SJSA1 (cell line): ENCODE results near the gene FRMD4A. TPM values are rescaled to one million over a fixed set of nuclear protein-coding genes. Genes with fewer than 3 reads are reported as not detected.
"Not testable (repeated sequence)": the region's sequence is repeated elsewhere in the genome, so short reads cannot be mapped to it uniquely, and the experiment has no call there.

Experiments used
- DNase-seq, 2 experiments: peaks; one replicate each; pipeline ENCODE4 v3.0.0-alpha.2; 2015 to 2020; ENCODE audit warnings: low spot score in 2 of 2, low read depth in 1 of 2
- H3K27ac ChIP-seq: fragments of 250-450 bp; sonication (Bioruptor Pico); 2 replicates; pipeline ENCODE4 v1.5.1; 2020; ENCODE audit warnings: mild to moderate bottlenecking, moderate library complexity
- H3K27me3 ChIP-seq: fragments of 250-450 bp; sonication (Bioruptor Pico); replicated peaks from 2 replicates; pipeline ENCODE4 v1.5.1; 2020; ENCODE audit warnings: mild to moderate bottlenecking, moderate library complexity
- H3K36me3 ChIP-seq: fragments of 250-450 bp; sonication (Bioruptor Pico); 2 replicates; pipeline ENCODE4 v1.5.1; 2020; ENCODE audit warnings: mild to moderate bottlenecking
- H3K4me1 ChIP-seq: fragments of 250-450 bp; sonication (Bioruptor Pico); replicated peaks from 2 replicates; pipeline ENCODE4 v1.6.1; 2021; ENCODE audit warnings: mild to moderate bottlenecking
- H3K4me3 ChIP-seq: fragments of 250-450 bp; sonication (Bioruptor Pico); 2 replicates; pipeline ENCODE4 v1.5.1; 2020; ENCODE audit warnings: mild to moderate bottlenecking
- H3K9me3 ChIP-seq: fragments of 250-450 bp; sonication (Bioruptor Pico); replicated peaks from 2 replicates; pipeline ENCODE4 v1.5.1; 2020; ENCODE audit warnings: mild to moderate bottlenecking
- total RNA-seq: library from RNA; depleted of rRNA; stranded (reverse); fragments of >200 nt; shearing (Covaris generic); gene quantifications from 2 replicates; pipeline ENCODE4 v1.2.3, GENCODE V29; 2014

Gene FRMD4A
- total RNA-seq, 1 experiment from 2014 or later = 6.2 TPM

DNA sequence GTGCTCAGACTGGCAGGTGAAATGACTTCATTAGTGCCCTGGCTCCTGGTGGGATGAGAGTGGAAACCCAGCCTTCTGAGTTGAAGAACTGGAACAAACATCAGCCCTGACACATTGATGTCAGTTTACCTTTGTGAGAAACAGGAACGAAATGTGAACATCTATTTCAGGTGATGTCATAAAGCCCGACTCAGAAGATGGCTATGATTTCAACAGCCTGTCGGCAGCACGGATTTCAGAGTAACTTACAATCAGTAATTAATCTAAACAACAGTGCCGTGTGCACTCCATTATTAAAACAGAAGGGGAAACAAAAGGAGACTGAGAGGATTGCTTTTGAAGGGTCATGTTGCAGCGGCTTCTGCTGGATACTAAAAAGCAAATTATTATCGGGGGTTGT lies 243.2 kb downstream of the FRMD4A start:
- DNase-seq = no peak
- Histone ChIP-seq H3K4me1 (peaks cover 30% of the 10 kb centered on the region), H3K9me3 (no peaks in the 10 kb centered on the region), H3K36me3 (no peaks in the 10 kb centered on the region), H3K27ac (no peak overlapping the region), H3K27me3 (no peaks in the 10 kb centered on the region), H3K4me3 (no peak overlapping the region)

- H3K9me3 ChIP-seq = no peaks in the 10 kb centered on the region
- DNase-seq = peak in 1 of 2 experiments; percentile 47
- H3K4me1 ChIP-seq = peaks cover 30% of the 10 kb centered on the region
- no peak overlapping the region for H3K27ac ChIP-seq
- H3K27me3 ChIP-seq = no peaks in the 10 kb centered on the region
- H3K36me3 ChIP-seq = no peaks in the 10 kb centered on the region
- no peak overlapping the region for H3K4me3 ChIP-seq
Observed at GRCh38 chr10:14086596-14086995, 244.1 kb downstream of the FRMD4A start.

- H3K4me1 ChIP-seq = peaks cover 30% of the 10 kb centered on the region
- no peaks in the 10 kb centered on the region for H3K9me3 ChIP-seq
- H3K36me3 ChIP-seq = no peaks in the 10 kb centered on the region
- H3K27ac ChIP-seq = no peak overlapping the region
- no peak overlapping the region for H3K4me3 ChIP-seq
- peak in 1 of 2 experiments; percentile 76 for DNase-seq
- H3K27me3 ChIP-seq = no peaks in the 10 kb centered on the region
Observed at GRCh38 chr10:14084875-14085274, 245.8 kb downstream of the FRMD4A start.

DNA sequence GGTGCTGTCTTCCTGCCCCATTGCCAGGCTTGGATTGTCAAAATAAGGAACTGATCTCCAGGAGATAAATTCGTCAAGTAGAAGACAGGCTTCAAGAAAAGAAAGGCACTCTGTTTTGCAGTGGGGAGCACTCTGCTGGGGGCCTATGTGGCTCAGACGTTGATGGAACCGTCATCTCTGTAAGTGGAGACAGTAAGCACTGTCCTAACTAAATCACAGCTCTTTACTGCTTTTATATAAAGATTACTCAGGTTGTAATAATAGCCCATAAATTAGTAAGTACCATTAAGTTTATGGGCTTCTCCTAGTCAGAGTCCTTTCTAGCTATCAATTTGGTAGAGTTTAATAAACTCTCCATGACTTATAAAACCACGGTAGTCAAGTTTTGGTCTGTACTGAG lies 249.9 kb downstream of the FRMD4A start:
- Histone ChIP-seq H3K4me3 (no peak overlapping the region), H3K27me3 (no peaks in the 10 kb centered on the region), H3K36me3 (no peaks in the 10 kb centered on the region), H3K4me1 (peaks cover 16% of the 10 kb centered on the region), H3K9me3 (no peaks in the 10 kb centered on the region), H3K27ac (no peak overlapping the region)
- DNase-seq = no peak

GRCh38 chr10:14077430-14077829 lies 253.3 kb downstream of the FRMD4A start:
- Histone ChIP-seq H3K27me3 (no peaks in the 10 kb centered on the region), H3K36me3 (no peaks in the 10 kb centered on the region), H3K9me3 (no peaks in the 10 kb centered on the region), H3K27ac (no peak overlapping the region), H3K4me1 (peaks cover 15% of the 10 kb centered on the region), H3K4me3 (no peak overlapping the region)
- DNase-seq = no peak

GRCh38 chr10:14074062-14074884 lies 256.5 kb downstream of the FRMD4A start:
- Histone ChIP-seq H3K9me3 (no peaks in the 10 kb centered on the region), H3K4me3 (no peak overlapping the region), H3K4me1 (peaks cover 15% of the 10 kb centered on the region), H3K27me3 (no peaks in the 10 kb centered on the region), H3K36me3 (no peaks in the 10 kb centered on the region), H3K27ac (peak overlapping the region; percentile 81)
- DNase-seq = peak; percentile 98 to 99

- Histone ChIP-seq H3K4me3 (no peak overlapping the region), H3K27me3 (no peaks in the 10 kb centered on the region)
- no peak for DNase-seq
Observed at GRCh38 chr10:14072541-14072940, 258.2 kb downstream of the FRMD4A start.

DNA sequence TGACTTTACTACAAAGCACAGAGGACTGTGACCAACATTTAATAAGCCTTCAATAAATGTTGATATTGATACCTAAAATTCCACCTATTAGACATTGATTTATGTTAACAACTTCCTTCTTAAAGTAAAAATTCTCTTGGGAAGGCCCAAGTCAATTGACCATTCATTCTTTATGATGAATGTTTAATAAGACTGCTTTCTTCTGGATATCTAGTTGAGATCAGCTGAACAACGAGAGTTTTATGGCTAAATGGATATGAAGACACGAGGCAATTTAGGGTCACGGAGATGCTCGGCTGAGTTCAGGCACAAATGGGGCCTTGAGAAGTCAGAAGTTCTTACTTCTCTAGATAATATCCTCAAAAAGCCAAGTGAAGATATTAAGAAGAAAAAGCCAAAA lies 258.8 kb downstream of the FRMD4A start:
- no peak overlapping the region for H3K27ac ChIP-seq
- peaks cover 15% of the 10 kb centered on the region for H3K4me1 ChIP-seq
- H3K4me3 ChIP-seq = no peak overlapping the region

More at GRCh38 chr10:14072541-14072940, 258.2 kb downstream of the FRMD4A start:
- Histone ChIP-seq H3K27ac (no peak overlapping the region), H3K36me3 (no peaks in the 10 kb centered on the region), H3K4me1 (peaks cover 15% of the 10 kb centered on the region), H3K9me3 (no peaks in the 10 kb centered on the region)

DNA sequence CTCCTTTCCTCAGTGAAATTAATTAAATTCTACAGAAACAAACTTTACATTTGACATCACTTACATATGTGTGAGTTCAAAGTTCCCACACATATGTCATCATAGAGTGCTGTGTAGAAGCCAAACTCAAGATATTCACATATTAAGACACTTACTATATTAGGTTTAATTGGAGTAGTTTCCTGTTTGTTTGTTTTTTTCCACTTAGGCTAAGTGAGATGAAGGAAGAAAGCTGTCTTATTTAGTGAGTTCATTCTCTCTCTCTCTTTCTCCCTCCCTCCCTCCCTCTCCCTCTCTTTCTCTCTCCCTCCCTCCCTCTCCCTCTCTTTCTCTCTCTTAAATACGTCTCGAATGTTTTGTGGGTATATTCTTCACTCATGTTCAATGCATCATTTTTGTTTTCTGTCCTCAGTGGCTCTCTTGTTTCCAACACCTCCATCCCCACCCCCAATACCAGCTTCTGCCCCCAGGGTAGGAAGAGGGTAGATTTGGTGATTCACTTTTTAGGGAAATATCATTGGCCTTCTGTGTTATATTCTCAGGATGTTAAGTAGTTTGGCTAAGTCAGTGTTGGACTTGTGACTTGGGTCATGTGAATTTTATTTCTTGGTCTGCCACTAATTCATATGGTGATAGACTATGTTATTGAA lies 262.0 kb downstream of the FRMD4A start:
- H3K36me3 ChIP-seq = no peaks in the 10 kb centered on the region
- no peaks in the 10 kb centered on the region for H3K9me3 ChIP-seq
- DNase-seq = no peak
- H3K27me3 ChIP-seq = peaks cover under 1% of the 10 kb centered on the region
- peaks cover 1% of the 10 kb centered on the region for H3K4me1 ChIP-seq
- H3K4me3 ChIP-seq = no peak overlapping the region
- no peak overlapping the region for H3K27ac ChIP-seq

More for the DNA sequence above, 258.8 kb downstream of the FRMD4A start:
- no peak for DNase-seq
- no peaks in the 10 kb centered on the region for H3K36me3 ChIP-seq
- H3K27me3 ChIP-seq = no peaks in the 10 kb centered on the region
- H3K9me3 ChIP-seq = no peaks in the 10 kb centered on the region

DNA sequence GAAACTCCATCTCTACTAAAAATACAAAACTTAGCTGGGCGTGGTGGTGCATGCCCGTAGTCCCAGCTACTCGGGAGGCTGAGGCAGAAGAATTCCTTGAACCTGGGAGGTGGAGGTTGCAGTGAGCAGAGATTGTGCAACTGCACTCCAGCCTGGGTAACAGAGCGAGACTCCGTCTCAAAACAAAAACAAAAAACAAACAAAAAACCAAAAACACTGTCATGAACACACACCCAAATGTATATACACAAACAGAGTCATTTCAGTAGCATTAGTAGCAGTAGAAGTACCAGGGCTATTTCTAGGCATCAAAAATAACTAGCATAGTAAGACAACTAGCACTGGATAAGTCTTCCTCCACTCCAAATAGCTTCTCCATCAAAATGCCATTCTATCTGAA lies 263.1 kb downstream of the FRMD4A start:
- H3K9me3 ChIP-seq, DNase-seq, H3K27ac ChIP-seq, H3K4me3 ChIP-seq, H3K4me1 ChIP-seq, H3K36me3 ChIP-seq, H3K27me3 ChIP-seq: not testable (repeated sequence)

GRCh38 chr10:14066106-14066505 lies 264.6 kb downstream of the FRMD4A start:
- no peaks in the 10 kb centered on the region for H3K4me1 ChIP-seq
- DNase-seq = no peak
- H3K36me3 ChIP-seq = no peaks in the 10 kb centered on the region
- H3K27me3 ChIP-seq = peaks cover 9% of the 10 kb centered on the region
- H3K27ac ChIP-seq = no peak overlapping the region
- no peaks in the 10 kb centered on the region for H3K9me3 ChIP-seq
- H3K4me3 ChIP-seq = no peak overlapping the region

DNA sequence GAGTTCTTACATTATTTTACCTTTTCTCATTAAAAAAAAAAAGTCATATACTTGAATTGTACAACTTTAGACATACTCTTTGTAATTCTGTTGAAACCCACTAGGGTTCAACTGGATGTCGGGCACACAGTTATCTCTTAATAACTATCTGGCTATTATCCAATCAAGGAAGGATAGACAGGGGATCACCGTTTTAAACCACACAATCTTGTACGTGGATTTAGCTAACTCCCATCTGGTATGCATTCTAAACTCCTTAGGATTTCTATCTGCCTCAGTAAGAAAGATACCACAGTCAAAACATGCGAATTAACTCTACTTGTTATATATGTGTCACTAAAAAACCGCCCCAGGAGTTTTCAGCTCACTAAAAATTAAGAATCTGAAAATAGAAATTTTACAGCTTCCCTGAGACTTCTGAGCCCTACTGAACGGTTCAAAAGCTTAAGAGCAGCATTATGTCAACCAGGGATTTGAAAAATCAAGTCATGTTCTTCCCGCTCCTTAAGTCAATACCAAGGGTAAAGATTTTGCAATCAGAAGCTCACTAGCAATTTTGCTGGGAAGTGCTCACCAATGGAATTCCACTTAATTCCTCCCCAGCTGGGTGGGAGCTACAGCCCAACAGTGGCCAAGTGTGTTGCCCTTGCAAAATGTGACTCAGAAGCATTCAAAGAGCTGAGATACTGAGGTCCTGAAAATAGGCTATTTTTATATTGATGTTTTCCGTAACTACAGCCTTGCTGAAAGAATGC lies 267.0 kb downstream of the FRMD4A start:
- DNase-seq = no peak
- Histone ChIP-seq H3K4me3 (no peak overlapping the region), H3K27ac (no peak overlapping the region), H3K36me3 (no peaks in the 10 kb centered on the region), H3K9me3 (no peaks in the 10 kb centered on the region), H3K4me1 (no peaks in the 10 kb centered on the region), H3K27me3 (peaks cover 9% of the 10 kb centered on the region)

- Histone ChIP-seq H3K36me3 (no peaks in the 10 kb centered on the region), H3K27me3 (peaks cover 9% of the 10 kb centered on the region), H3K27ac (no peak overlapping the region), H3K9me3 (no peaks in the 10 kb centered on the region), H3K4me1 (no peaks in the 10 kb centered on the region), H3K4me3 (no peak overlapping the region)
- no peak for DNase-seq
Observed at GRCh38 chr10:14062528-14063260, 268.0 kb downstream of the FRMD4A start.
